ENCODE results near the gene ANO8. TPM values are rescaled to one million over a fixed set of nuclear protein-coding genes. Genes with fewer than 3 reads are reported as not detected.
"Not testable (repeated sequence)": the region's sequence is repeated elsewhere in the genome, so short reads cannot be mapped to it uniquely, and the experiment has no call there.

The ANO8 gene, protein sequence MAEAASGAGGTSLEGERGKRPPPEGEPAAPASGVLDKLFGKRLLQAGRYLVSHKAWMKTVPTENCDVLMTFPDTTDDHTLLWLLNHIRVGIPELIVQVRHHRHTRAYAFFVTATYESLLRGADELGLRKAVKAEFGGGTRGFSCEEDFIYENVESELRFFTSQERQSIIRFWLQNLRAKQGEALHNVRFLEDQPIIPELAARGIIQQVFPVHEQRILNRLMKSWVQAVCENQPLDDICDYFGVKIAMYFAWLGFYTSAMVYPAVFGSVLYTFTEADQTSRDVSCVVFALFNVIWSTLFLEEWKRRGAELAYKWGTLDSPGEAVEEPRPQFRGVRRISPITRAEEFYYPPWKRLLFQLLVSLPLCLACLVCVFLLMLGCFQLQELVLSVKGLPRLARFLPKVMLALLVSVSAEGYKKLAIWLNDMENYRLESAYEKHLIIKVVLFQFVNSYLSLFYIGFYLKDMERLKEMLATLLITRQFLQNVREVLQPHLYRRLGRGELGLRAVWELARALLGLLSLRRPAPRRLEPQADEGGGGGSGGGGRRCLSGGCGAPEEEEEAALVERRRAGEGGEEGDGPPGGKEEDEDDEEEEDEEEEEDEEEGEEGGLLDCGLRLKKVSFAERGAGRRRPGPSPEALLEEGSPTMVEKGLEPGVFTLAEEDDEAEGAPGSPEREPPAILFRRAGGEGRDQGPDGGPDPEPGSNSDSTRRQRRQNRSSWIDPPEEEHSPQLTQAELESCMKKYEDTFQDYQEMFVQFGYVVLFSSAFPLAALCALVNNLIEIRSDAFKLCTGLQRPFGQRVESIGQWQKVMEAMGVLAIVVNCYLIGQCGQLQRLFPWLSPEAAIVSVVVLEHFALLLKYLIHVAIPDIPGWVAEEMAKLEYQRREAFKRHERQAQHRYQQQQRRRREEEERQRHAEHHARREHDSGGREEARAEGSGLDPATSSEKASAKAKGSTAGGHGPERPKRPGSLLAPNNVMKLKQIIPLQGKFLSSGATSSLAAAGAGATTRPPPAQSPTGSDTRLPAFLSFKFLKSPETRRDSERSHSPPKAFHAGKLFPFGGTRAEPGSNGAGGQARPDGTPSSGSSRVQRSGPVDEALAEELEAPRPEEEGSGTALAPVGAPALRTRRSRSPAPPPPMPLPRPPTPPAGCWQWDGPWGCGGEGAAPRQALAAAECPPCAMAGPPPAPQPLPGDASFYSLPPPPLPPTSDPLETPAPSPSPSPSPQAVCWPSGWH
- polyA plus RNA-seq (ENCODE audit: insufficient read length in 10 of 10): 1 to 10 TPM; 5.4 to 10.0 (median 6.8) TPM
- long read RNA-seq, donor 1: 0 reads
- long read RNA-seq, donor 2: 0 reads
- long read RNA-seq, donor 3: 0 reads
- long read RNA-seq, donor 4: 0 reads
- long read RNA-seq, donor 5: 0 reads
- long read RNA-seq, donor 6: 0 reads
- long read RNA-seq, donor 7: 0 reads
- long read RNA-seq, donor 8: 0 reads
- long read RNA-seq, donor 9: 0 reads

DNA sequence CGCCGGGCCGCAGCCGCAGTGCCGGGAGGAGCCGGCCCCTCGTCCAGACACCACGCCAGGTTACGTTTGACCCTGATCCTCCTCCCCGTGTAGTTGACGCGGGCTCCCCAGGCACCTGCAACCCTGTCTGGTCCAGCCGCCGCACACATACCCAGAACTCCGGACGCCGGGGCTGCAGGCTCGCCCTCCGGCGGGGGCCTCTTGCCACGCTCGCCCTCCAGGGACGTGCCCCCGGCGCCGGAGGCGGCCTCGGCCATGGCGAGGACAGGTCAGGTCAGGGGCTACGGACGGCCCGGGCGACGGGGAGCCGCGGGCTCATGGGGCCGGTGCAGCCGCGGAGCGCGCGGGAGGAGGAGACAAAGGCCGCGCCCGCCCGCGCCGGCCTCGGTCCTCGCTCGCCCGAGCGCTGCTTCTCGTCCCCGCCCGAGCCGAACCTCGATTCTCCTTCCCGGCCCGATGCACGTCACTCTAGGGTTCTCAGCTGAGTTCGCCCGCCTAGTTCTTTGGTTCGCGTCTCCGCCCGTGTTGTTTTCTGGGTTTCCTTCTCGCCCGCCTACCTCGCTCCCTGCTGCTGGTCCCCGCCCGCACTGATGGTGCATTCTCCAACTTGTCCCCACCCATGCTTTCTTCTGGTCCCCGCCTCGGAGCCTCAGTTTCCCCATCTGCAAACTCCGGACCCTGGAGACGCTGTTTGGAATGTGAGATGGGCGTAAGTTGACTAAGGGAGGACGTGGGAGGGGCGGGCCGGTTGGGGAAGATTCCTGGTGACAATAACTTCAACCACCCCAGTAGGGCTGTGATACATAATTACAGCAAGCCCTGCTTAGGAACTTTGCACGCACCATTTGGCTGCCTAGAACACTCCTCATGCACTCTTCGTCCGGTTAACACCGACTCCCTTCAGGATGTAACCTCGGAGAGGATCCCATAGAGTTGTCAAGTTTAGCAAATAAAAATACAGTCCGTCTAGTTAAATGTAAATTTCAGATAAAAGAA, at the start of gene ANO8:
TSS of gene ANO8 (minus strand) at position 442 of the 996 bp plus-strand sequence. CDS start at position 257, 185 bp downstream.
- DNase-seq: peak; percentile 98 to 99 (median 99)

DNA sequence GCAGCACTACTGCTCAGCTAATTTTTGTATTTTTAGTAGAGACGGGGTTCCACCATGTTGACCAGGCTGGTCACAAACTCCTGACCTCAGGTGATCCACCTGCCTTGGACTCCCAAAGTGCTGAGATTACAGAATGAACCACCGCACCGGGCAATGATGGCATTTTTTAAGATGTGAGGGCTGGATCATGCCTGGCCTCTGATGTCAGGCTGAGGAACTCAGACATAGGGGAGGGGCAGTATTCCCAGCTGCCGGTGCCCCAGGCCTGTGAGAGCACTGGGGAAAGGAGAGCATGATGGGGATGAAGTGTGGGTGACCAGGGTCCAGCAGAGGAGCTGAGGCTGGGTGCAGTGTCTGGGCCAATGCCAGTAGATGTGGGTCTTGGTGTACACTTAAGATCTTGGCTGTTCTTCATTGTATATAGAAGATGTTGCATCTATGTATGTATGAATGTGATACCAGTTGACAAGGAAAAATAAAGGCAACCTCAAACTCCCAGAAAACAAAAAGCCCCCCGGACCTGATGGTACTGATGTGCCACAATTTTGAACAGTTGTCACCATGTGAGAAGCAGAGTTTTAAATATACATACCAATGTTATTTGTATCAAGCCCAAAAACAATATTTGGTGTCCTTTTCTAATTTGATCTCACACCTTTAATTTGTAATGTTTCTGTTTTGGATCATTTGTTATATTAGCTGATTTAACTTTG, 45.9 kb upstream of the ANO8 start:
- DNase-seq: no peak

DNA sequence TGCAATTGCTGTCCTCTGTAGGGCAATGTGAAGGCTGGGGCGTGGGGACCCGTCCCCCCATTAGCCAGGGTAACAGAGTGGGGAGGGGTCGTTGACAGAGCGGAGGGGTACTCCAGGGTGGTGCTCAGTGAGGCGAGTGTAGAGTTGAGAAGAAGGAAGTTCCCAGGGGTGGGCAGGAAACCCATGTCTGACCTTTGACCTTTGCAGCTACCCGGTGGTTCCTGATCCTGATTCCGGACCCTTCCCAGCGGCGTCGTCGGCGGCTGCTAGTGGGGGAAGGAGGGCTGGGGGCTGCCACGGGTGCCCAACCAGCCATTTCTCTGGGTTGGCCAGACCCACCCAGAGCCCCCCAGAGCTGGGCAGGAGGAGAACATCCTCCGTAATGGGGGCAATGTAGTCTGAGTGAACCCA, 44.6 kb upstream of the ANO8 start:
- peak in 1 of 3 donors; percentile 54 for DNase-seq

GRCh38 chr19:17378271-17378670, 43.6 kb upstream of the ANO8 start:
- no peak for DNase-seq

DNA sequence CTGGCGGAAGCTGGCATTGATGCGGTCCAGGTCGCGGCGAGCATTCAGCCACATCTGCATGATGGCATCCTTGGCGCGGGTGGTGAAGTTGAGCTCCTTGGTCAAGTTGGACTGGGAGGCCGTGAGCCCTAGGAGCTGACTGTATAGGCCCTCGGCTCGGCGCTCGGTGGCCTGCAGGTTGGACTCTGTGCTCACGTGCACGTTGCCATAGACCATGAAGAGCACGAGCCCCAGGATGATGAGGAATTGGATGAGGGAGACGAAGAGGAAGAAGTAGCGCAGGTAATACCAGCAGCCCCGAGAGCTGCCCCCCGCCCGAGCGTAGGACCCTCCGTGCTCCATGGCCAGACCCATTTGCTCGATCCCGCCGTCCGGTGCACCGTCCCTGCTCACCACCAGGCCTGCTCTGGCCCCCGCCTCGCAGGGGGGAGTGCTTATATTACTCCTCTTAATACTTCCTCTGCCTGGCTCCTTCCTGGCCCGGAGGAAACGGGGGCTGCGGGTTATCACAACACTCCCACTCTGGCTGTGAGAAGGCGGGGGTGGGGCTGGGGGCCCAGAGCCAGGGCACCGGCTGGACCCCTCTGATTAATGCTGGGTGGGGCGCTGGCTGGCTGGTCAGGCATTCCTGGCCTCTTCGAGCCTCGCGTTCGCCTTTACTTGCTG, 42.4 kb upstream of the ANO8 start, which contains the start of gene PLVAP:
TSS of gene PLVAP (minus strand) at position 408 of the 666 bp plus-strand sequence. CDS start at position 354, 54 bp downstream.
- no peak for DNase-seq

DNA sequence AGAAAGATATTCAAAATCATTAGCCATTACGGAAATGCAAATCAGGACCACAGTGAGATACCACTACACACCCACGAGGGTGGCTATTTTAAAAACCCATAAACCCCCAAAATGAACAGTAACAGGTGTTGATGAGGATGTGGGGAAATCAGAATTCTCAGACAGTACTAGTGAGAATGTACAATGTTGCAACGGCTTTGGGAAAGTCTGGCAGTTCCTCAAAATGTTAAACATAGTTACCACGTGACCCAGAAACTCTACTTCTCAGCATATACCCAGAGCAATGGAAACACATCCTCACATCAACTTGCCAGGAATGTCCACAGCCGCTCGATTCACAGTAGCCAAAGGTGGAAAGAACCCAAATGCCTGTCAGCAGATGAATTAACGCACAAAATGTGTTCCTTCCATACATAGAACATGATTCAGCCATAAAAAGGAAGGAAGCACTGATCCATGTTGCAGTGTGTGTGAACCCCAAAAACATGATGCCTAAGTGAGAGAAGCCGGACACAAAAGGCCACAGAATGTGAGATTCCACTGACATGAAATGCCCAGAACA, 35.5 kb upstream of the ANO8 start:
- DNase-seq: peak in 1 of 3 donors; percentile 63

- DNase-seq: no peak
These were observed 30.7 kb upstream of the ANO8 start for GRCh38 chr19:17365361-17365760.

- DNase-seq: not testable (repeated sequence)
These were observed 29.4 kb upstream of the ANO8 start for GRCh38 chr19:17363852-17364605.

- DNase-seq: no peak
These were observed 25.5 kb upstream of the ANO8 start for GRCh38 chr19:17359905-17360800.

DNA sequence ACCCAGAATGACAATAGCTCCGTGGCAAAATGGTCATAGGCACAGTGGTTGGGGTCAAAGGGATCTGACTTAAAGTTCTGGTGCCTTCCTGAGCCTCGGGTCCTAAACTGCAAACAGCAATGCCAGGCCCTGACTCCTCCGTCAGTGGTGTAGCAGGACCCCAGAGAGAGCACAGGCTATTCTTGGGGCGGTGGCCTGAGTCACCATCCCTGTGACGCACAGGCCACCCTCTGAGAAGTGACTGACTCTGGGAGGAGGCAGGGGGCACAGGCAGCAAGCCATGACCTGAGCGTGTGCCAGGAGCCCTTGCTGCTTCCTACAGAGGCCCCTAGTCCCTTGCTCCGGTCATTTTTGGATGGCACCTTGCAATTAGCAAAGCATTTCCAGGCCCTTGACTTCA, 23.7 kb upstream of the ANO8 start:
- no peak for DNase-seq

DNA sequence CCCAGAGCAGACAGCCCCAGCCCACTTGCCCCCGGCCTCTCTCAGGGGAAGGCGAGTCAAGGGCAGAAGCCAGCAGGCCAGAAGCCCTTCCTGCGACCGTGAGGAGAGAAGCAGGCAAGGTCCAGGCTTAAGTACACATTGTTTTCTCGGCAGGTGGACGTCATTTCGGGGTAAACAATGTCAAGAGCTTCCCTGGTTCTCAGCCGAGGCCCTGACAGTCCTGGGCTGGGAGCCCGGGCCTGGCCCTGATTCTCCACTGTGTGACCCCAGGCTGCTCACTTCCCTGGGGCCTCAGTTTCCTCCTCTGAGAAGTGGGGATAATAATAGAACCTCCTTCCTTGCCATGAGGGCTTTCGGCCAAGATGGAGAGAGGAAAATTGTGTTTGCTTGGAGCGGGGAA, 23.1 kb upstream of the ANO8 start:
- no peak for DNase-seq

GRCh38 chr19:17357078-17357666, 22.5 kb upstream of the ANO8 start:
- DNase-seq: no peak

DNA sequence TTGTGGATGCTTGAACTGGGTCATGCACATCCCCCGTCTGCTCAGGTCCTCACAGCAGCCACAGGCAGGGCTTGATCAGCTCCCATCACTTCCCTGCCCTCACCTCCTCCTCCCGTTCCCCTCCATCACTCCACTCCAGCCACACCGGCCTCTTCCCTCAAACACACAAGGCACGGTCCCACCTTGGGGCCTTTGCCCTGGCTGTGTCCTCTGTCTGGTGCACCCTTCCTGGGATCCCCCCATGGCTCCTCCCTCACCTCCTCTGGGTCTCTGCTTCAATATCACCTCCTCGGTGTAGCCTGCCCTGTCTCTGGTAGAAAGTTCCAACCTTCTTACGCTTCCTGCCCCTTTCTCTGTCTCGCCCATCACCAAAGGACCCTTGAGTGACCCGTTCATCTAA, 18.7 kb upstream of the ANO8 start:
- no peak for DNase-seq

DNA sequence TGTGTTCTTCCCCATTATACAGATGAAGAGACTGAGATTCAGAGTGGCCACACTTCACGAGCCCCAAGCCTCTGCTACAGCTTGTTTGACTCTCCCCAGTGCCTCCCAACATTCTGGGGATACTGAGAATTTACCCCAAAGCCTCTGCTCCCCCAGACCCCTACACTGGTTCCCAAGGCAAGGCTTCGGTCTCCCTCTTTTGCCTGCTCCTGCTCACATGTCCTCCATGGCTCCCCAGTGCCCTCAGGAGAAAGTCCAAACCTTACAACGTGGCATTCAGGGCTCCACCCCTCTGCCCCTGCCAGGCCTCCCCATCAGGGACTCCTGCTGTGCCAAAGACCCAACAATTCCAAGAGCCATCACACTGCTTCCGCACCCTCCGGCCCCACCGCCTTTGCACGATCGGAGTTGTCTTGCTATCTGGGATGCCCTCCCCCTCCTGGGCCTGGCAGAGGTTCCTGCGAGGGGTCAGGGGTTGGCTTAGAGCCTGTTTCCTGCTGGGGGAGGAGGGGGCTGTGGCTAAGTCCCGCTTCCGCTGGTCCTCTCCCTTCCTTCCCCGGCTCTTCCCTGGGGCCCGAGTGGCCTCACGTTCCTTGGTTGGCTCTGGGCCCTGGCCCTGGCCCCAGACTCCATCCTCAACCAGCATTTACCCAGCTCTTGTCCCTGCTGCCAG, 18.1 kb upstream of the ANO8 start:
- no peak for DNase-seq

- DNase-seq: no peak
These were observed 17.3 kb upstream of the ANO8 start for GRCh38 chr19:17351815-17352435.

Measured in muscle of back (tissue), 13 donors.